SK-N-DZ (cell line): Measurements from ENCODE around the gene LRRC42.
"Not testable (repeated sequence)": the region's sequence is repeated elsewhere in the genome, so short reads cannot be mapped to it uniquely, and the experiment has no call there.

Experiments
- DNase-seq: peaks from one replicate; pipeline ENCODE4 v3.0.0-alpha.2; 2015; ENCODE audit warnings: low spot score

Gene LRRC42

GRCh38 chr1:54003750-54004480 lies 57.8 kb downstream of the LRRC42 start:
- not testable (repeated sequence) for DNase-seq

DNA sequence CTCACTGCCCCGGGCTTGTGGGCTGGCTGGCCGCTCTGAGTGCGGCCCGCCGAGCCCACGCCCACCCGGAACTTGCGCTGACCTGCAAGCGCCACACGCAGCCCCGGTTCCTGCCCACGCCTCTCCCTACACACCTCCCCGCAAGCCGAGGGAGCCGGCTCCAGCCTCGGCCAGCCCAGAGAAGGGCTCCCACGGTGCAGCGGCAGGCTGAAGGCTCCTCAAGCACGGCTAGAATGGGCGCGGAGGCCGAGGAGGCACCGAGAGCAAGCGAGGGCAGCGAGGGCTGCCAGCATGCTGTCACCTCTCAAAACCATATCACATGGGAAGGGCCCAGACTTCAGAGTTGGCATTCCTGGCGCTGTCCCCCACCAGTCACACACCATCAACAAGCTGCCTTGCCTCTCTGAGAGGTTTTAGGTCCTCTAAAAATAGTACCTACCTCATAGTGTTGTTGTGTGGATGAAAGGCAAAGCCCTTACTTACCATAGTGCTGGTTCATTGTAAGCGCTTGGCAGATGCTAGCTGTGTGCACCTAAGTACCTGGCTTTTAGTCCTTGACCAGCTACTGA lies 58.4 kb downstream of the LRRC42 start:
- DNase-seq = no peak

- no peak for DNase-seq
Measured at GRCh38 chr1:54006508-54006907, 60.4 kb downstream of the LRRC42 start.

DNA sequence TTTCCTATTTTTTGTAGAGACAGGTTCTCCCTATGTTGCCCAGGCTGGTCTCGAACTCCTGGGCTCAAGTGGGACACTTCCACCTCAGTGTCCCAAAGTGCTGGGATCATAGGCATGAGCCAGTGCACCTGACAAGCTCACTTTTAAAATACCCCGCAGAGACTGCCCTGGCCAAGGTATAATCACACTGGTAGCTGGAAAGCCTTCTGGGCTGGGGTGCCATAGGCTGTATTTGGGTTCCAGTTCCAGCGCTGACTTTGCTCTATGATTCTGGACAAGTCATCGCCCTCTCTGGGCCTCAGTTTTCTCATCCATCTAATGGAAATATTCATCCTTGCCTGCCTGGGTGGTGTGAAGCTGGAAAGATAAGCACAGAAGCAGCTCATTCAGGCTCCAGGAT lies 61.5 kb downstream of the LRRC42 start:
- DNase-seq = no peak

DNA sequence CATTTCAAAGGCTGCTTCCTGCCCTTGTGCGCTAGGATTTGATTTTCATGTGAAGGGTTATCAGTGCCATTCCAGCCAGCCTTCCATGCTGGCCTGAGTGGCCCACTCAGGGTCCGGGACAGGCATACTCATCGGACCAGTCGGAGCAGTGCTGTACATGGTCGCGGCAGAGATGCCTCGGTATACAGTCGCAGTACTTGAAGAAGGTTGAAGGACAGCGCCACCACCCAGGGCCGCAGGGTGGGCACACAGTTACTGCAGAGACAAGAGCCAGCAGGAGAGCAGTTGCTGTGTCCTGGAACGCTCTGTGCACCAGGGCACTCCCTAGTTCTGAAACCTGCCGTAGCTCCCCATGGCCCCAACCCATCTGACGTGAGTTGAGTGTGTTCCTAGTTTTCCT lies 62.7 kb downstream of the LRRC42 start:
- no peak for DNase-seq

DNA sequence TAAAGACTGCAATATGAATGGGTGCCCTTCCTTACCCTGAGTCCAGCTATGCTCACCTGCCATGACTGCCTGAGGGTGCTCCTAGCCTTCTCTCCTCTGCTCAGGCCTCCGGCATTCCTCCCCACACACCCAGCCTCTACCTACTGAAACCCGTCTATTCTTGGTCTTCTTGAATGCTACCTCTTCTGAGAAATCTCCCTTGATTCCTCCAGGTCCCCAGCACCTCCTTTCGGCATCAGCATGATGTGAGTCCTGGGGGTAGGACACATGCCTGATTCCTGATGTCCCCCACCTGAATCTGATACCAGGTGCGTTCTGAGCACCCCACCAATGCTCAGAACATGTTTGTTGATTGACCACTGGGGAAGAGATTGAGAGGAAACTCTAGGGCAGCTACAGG lies 63.3 kb downstream of the LRRC42 start:
- DNase-seq = no peak

DNA sequence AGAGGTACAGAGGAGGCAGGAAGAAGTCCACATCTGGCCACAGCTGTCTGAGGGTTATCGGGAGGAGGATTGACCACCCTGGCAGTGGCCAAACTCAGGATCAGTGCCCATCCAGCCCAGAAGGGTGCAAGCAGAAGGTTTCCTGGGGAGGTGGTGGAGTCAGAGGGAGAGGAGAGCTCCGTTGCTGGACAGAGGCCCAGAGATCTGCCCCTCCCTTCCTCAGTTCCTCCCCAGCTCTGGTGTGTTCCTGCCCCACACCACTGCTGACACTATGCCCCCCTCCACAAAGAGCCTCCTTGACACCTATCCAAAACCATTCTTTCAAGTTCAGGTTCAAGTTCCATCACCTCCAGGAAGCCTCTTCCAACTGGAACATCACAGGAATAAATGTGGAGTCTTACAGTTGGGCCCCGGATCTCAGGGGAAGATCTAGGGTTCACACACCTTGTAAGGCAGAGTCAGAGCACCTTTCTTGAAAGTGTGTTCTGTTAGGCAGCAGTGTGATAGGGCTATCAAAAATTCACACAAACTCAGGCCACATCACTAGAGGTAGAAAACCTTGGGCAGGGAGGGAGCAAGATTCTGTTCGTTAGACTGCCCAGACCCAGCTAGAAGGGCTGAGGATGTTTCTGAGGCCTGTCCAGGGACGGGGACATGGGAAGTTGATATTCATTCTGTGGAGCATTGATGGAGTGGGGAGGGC lies 64.4 kb downstream of the LRRC42 start:
- DNase-seq = no peak

DNA sequence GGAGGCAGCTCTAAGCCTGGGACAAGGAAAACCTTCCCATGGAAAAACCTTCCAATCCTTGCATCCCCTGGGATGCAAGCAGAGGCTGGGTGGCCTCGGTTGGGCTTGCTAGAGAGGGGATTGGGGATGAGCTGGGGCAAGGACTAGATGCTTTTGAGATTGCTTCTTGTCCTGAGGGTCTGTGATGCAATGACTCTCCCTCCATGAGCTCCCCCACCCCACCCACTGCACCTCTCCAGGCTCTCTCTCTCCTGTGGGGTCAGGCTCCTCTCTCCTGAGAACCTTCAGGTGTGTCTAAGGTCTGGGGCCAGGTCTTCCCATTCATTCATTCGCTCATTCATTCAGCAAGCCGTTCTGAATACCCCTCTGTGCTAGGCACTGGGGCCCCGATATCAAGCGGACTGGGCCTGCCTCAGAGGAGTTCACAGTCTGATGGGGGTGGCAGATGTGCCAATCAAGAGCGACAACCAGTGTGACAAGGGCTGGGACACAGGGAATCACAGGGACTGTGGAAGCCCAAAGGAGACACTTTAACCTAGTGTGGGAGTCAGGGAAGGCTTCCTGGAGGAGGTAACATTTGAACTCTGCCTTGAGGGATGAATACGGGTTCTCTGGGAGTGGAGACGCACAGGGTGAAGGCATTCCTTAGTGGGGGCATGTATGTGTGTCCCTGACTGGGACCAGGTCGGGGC lies 65.3 kb downstream of the LRRC42 start:
- DNase-seq = no peak

- no peak for DNase-seq
Measured at GRCh38 chr1:54012008-54012325, 65.8 kb downstream of the LRRC42 start.

GRCh38 chr1:54012863-54013262 lies 66.7 kb downstream of the LRRC42 start:
- DNase-seq = no peak

GRCh38 chr1:54013393-54014008 lies 67.4 kb downstream of the LRRC42 start:
- DNase-seq = no peak

DNA sequence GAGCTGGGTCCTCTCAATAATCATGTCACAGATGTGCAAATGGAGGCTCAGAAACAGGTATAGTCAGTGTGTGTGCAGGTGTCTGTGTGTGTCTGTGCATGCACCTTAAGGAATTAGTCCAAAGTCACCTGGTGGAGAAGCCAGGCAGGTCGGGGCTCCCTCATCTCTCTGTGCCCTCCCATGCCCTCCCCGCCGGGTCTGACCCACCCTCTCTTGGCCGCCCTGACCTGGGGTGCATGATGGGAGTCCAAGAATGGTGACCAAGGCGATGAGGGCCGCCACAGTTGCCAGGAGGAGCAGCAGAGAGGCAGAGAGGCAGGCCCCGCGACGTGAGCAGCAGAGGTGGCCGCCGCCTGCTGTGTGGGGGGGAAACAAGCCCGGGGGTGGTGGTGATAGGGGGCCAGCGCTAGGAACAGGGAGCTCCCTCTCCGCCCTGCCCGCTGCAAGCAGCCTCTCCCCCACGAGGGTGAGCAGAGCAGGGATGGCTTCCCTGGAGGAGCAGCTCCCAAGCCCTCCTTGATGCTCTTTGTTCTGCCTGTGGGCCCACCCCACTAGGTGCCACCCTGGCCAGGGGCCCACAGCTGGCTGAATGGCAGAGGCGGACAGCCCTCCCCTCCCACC lies 68.0 kb downstream of the LRRC42 start:
- DNase-seq = no peak

DNA sequence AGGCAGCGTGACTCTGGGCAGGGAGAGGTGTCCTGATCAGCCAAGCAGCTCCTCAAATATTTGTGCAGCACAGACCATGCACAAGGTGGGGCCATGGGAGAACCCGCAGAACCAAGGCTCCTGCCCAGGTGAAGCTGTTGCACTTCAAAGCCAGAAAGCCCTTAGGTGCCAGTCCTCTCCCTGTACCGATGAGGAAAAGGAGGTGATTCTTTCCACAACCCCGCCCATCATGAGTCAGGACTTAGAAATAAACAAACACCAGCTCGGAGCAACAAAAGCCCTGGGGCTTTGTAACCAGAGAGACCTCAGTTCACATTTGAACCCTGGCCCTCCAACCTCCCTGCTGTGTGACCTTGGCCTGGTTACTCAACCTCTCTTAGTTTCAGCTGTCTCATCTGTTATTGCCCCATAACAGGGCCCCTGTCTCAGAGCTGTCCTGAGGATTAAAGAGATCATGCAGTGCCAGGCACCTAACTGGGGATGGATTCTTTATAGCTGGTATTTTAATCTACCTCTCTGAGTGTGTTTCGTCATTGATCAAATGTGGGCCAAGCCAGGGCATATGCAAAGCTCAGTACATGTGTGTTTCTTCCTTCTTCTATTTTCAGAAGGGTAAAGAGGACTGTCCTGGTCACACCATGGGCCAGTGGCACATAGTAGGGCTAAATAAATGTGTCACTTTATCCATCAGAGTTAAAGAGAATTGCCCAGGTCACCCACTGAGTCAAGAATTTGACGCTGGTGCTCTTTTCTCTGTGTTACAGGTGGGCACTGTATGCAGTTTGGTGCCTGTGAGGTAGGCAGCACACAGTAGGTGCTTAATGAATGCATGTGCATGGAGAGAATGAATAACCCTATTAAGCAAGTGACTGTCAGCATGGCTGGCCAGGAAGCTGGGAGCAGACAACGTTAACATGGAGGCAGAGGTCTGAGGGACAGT lies 70.5 kb downstream of the LRRC42 start:
- no peak for DNase-seq
